Measurements from ENCODE around the gene PHYHIPL. TPM values are rescaled to one million over a fixed set of nuclear protein-coding genes. Genes with fewer than 3 reads are reported as not detected.

Gene PHYHIPL
- total RNA-seq, 1 donor from 2014 or later = 1.2 TPM

GRCh38 chr10:59257224-59257623 lies 80.8 kb downstream of the PHYHIPL start:
- DNase-seq = no peak

- no peak for DNase-seq
Measured at GRCh38 chr10:59258890-59259289, 82.4 kb downstream of the PHYHIPL start.

DNA sequence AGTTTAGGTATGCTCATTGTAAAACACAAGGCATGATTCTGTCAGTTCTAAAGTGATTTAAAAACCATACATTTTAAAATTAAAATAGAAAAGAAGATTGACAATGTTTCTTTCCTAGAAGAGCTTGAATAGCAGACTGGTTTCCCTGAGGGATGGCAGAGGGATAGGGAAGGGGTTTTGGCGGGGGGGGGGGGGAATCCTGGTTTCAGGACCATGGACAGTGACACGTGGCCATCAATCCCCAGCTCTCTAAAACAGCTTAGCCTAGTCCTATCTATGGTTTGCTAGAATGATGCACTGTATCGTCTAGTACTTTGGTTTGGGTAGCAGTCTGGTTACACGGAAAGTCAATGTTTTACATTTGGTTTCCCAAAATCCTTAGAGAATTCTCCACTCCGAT lies 88.7 kb downstream of the PHYHIPL start:
- DNase-seq = no peak

DNA sequence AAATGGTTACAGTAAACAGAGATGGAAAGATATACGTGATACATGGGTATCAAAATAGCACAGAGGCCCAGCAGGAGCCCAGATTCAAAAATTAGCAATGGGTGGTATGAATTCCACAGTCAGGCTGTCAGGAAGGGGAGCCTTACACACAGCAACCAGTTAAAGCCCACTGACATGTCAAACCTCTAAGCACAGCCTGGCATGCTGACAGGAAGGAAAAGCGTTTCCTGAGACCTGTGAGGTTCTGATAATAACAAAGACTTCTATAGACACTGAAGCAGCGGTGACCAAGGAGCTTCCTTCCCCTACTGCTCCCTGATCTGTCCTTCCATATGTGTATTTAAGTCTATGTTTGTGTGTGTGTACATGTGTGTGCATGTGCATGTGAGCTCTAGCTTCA lies 89.9 kb downstream of the PHYHIPL start:
- DNase-seq = no peak

- no peak for DNase-seq
Measured at GRCh38 chr10:59268460-59268859, 92.0 kb downstream of the PHYHIPL start.

GRCh38 chr10:59269651-59270050 lies 93.2 kb downstream of the PHYHIPL start:
- DNase-seq = no peak

GRCh38 chr10:59270492-59270891 lies 94.0 kb downstream of the PHYHIPL start:
- no peak for DNase-seq

DNA sequence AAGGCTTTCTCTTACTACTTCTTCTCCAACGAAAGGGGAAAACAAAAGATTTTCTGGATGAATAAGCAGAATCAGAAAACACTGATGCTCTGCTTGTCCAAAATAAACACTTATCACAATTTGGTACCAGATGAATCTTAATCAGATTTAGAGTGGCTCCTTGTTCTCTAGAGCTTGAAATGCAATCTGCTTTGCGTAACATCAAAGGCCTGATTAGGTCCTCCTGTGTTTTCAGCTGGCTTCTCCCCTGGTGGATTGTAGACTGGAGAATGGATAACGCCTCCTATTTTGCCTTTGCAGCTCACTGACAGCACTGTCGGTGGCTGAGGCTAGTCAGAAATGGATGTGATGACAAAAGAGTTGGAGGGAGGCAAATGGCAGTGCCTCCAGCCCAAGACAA lies 94.7 kb downstream of the PHYHIPL start:
- no peak for DNase-seq

DNA sequence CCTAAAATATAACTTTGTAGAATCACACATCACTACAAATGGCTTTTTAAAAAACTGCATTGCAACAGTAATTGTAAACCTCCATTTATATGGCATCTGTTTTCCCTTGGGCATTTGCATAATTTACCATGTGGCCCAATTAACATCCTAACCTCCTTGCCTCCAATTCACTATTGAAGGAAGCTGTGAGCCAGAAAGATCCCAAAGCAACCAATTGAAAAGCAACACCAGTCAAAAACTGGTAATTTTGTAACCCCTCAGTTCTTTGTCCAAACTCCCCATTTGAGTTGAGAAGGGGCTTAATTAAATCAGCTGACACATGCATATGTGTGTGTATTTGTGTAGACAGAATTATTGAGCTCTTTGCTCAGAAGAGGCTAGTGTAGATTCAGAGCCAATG lies 95.6 kb downstream of the PHYHIPL start:
- no peak for DNase-seq

DNA sequence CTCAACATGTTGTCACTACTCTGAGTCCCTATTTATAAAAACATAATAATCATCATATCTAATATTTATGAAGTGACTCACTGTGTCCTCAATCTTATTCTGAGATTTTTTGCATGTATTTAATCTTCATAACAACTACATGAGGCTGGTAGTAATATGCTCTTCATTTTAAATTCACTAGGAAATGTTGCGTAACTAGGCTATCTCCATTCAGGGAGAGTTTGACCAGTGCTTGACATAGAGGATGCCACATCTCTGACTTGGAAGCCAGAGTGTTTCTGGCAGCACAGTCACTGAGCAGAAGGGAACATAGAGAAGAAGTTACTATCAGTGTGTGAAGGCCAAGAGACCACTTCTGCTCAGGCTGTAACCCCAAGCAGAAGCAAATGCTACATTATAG lies 97.0 kb downstream of the PHYHIPL start:
- DNase-seq = peak; percentile 13

DNA sequence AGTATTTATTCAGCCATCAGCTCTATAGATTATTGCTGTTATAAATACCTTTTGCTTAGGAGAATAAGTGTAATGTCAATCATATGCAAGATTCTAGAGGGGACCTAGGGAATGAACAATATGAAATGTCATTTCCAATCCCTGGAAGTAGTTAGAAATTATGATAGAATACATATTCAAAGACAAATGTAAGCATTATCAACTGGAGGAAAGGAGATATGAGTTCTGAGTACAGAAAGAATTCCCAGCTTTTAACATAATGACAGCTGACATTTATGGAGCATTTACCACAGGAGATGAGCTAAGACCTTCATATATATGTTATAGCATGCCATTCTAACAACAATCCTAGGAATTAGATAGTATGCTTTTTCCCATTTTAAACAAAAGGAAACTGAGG lies 99.7 kb downstream of the PHYHIPL start:
- DNase-seq = no peak

GRCh38 chr10:59276919-59277318 lies 100.5 kb downstream of the PHYHIPL start:
- DNase-seq = no peak

- no peak for DNase-seq
Measured at GRCh38 chr10:59279476-59279875, 103.0 kb downstream of the PHYHIPL start.

- no peak for DNase-seq
Measured at GRCh38 chr10:59279991-59280505, 103.6 kb downstream of the PHYHIPL start.

DNA sequence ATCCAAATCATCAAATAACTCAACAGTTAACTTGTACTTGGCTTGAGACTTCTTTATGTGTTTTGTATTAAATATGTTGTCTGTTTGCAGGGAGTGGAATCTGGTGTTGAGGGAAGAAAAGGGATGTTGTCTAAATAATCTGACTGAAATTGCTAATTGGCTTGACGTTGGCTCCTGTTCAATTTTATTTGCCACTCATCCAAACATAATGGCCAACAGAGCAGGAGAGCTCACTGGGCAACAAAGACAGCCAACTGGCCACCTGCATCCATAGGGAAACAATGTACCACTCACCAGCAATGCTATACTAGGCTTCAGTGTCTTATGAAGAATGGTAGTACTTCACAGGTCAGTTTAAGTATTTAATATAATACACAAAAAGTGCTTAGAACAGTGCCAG lies 105.4 kb downstream of the PHYHIPL start:
- no peak for DNase-seq

GRCh38 chr10:59283456-59284091 lies 107.1 kb downstream of the PHYHIPL start:
- no peak for DNase-seq

DNA sequence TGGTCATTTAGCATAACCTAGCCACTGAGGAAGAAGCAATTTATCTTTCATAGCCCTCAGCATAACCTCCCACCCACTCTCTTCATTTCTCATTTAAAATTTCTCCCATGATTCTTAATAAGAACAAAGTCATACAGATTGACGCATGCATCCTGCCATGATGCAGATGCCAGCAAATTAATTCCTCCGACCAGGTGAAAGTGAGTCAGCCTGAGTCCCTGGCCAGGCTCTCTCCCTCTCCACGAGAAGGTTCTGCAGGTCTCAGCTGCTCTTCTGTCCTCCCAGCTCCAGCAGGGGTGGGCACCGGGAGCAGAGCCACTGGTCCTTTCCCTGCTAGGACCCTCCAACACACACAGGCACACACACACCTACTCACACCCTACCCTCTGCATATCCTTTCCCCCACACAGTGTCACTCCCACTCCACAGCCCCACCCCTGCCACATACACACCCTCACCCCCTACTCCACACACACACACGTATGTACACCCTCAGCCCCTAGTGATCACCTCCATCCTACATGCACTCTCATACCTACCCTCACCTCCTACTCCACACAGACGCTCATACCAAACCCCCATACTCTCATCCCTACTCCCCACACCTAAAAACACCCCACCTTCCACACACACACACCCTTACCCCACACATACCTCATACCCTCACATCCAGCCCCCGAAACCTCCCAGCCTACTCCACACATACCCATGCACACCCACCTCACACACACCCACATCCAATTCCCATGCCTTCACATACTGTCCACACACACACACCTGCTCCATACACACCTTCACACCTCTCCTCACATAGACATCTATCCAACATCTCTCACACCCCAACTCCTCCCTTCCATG lies 107.9 kb downstream of the PHYHIPL start:
- DNase-seq = no peak

GRCh38 chr10:59285073-59285472 lies 108.6 kb downstream of the PHYHIPL start:
- DNase-seq = no peak

DNA sequence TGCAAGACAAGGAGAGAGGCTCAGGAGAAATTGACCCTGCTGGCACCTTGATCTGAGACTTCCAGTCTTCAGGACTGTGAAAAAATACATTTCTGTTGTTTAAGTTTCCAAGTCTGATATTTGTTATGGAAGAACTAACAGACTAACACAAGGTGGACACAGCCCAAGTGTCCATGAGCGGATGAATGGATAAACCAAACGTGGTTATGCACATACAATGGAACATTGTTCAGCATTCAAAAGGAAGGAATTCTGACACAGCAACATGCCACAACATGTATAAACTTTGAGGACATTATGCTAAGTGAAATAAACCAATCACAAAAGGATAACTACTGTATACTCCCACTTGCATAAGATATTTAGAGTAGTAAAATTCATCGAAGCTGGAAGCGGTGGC lies 109.4 kb downstream of the PHYHIPL start:
- DNase-seq = no peak

- no peak for DNase-seq
Measured at GRCh38 chr10:59287587-59288255, 111.3 kb downstream of the PHYHIPL start.

DNA sequence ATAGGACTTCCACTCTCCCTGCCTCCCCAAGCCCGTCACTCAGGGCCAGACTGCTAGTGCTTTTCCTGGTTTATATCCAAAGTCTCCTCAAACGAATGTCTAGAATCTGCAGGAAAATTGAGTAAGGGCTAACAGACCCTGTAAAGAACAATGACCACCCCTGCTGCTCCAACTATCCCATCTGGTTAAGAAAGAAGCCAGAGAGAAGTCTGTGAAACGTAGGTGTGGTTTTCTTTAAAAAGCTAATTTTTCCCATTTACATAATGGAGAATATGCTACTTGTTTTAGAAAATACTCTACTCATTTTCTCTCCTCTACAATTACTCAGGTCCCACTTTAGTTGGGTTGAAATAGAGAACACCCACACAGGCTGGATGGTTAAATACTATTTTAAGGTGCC lies 113.4 kb downstream of the PHYHIPL start:
- DNase-seq = no peak

DNA sequence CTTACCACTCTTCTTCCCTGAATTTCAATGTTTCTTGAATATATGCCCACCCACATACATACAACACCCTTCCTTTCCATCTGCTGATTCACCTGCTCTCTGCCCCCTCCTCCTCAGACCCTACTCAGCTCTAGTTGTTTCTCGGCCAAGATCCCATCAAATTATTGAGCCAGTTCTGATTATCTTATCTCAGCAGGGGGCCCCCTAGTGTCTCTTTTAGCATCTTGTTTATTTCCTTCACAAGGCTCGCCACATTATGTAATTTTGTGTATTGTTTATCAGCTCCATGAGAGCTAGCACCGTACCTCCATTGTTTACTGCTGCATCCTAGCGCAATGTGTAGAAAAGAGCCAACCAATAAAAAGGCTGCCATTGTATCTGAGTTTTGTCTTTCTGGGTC lies 114.0 kb downstream of the PHYHIPL start:
- DNase-seq = no peak
